GM19035 (cell line): ENCODE data around the gene CBX8.

ENCODE experiments used
- ATAC-seq: cut with Tn5 transposase; IDR thresholded peaks from one replicate; pipeline ENCODE4 v1.9.1; 2021; ENCODE audit not compliant: unreplicated experiment

Gene CBX8

GRCh38 chr17:79835953-79836509 is 39.2 kb upstream of the CBX8 start:
- no peak for ATAC-seq

- ATAC-seq, result no peak
Observed at GRCh38 chr17:79835470-79835899, 38.6 kb upstream of the CBX8 start.

- no peak for ATAC-seq
Observed at GRCh38 chr17:79834565-79835469, 37.9 kb upstream of the CBX8 start.

- no peak for ATAC-seq
Observed at GRCh38 chr17:79833744-79834564, 37.1 kb upstream of the CBX8 start.

- no peak for ATAC-seq
Observed at GRCh38 chr17:79833110-79833450, 36.2 kb upstream of the CBX8 start.

- no peak for ATAC-seq
Observed at GRCh38 chr17:79832218-79833109, 35.6 kb upstream of the CBX8 start.

GRCh38 chr17:79831265-79832217 is 34.7 kb upstream of the CBX8 start:
- no peak for ATAC-seq

- ATAC-seq, result no peak
Observed at GRCh38 chr17:79830763-79831264, 33.9 kb upstream of the CBX8 start.

- ATAC-seq, result no peak
Observed at GRCh38 chr17:79830303-79830702, 33.4 kb upstream of the CBX8 start.

- no peak for ATAC-seq
Observed at GRCh38 chr17:79829457-79829856, 32.6 kb upstream of the CBX8 start.

- no peak for ATAC-seq
Observed at GRCh38 chr17:79829004-79829403, 32.1 kb upstream of the CBX8 start.

GRCh38 chr17:79826841-79827578 is 30.1 kb upstream of the CBX8 start:
- no peak for ATAC-seq

GRCh38 chr17:79826204-79826680 is 29.4 kb upstream of the CBX8 start:
- ATAC-seq, result no peak

- no peak for ATAC-seq
Observed at GRCh38 chr17:79825580-79825921, 28.7 kb upstream of the CBX8 start.

- no peak for ATAC-seq
Observed at GRCh38 chr17:79824893-79825579, 28.2 kb upstream of the CBX8 start.

GRCh38 chr17:79824234-79824633 is 27.4 kb upstream of the CBX8 start:
- no peak for ATAC-seq

- ATAC-seq, result no peak
Observed at GRCh38 chr17:79822583-79823124, 25.8 kb upstream of the CBX8 start.
